HG03159 (cell line): ENCODE measurements around the gene NIPA2.

Source experiments
- ATAC-seq: cut with Tn5 transposase; IDR thresholded peaks from one replicate; pipeline ENCODE4 v1.9.1; 2021; ENCODE audit warnings: mild to moderate bottlenecking, moderate library complexity; ENCODE audit not compliant: unreplicated experiment

The NIPA2 gene

GRCh38 chr15:22895465-22896190, 57.2 kb downstream of the NIPA2 start:
- ATAC-seq: peak; percentile 70

- no peak for ATAC-seq
Observed at GRCh38 chr15:22902046-22902445, 63.6 kb downstream of the NIPA2 start.

- no peak for ATAC-seq
Observed at GRCh38 chr15:22902578-22902977, 64.1 kb downstream of the NIPA2 start.

- no peak for ATAC-seq
Observed at GRCh38 chr15:22902981-22903380, 64.5 kb downstream of the NIPA2 start.

- ATAC-seq: no peak
Observed at GRCh38 chr15:22903427-22903826, 65.0 kb downstream of the NIPA2 start.

- ATAC-seq: no peak
Observed at GRCh38 chr15:22903961-22904534, 65.6 kb downstream of the NIPA2 start.

- no peak for ATAC-seq
Observed at GRCh38 chr15:22904736-22905135, 66.3 kb downstream of the NIPA2 start.

GRCh38 chr15:22907161-22907950, 68.9 kb downstream of the NIPA2 start:
- no peak for ATAC-seq

GRCh38 chr15:22908830-22909229, 70.4 kb downstream of the NIPA2 start:
- no peak for ATAC-seq

GRCh38 chr15:22911306-22911705, 72.8 kb downstream of the NIPA2 start:
- no peak for ATAC-seq

- no peak for ATAC-seq
Observed at GRCh38 chr15:22912256-22912655, 73.8 kb downstream of the NIPA2 start.

GRCh38 chr15:22913646-22914380, 75.3 kb downstream of the NIPA2 start:
- no peak for ATAC-seq

- ATAC-seq: no peak
Observed at GRCh38 chr15:22915866-22916515, 77.5 kb downstream of the NIPA2 start.

GRCh38 chr15:22916606-22917350, 78.3 kb downstream of the NIPA2 start:
- ATAC-seq: no peak

- ATAC-seq: no peak
Observed at GRCh38 chr15:22917556-22917955, 79.1 kb downstream of the NIPA2 start.
